GM12875 (cell line): Measurements from ENCODE around the gene EPHX1.

Experiments
- H3K4me3 ChIP-seq: one replicate; pipeline ENCODE4 v1.5.1; 2011; ENCODE audit warnings: low read depth, low read length, control low read depth
- CTCF ChIP-seq: IDR thresholded peaks from 2 replicates; pipeline ENCODE4 v1.5.1; 2011; ENCODE audit warnings: low read depth, mild to moderate bottlenecking, control low read depth, inconsistent platforms, low read length, moderate library complexity, borderline replicate concordance; ENCODE audit not compliant: insufficient read depth

The EPHX1 gene

GRCh38 chr1:225880636-225881035 lies 70.7 kb downstream of the EPHX1 start:
- TF ChIP-seq CTCF: no peak
- H3K4me3 ChIP-seq: no peak overlapping the region

- no peak for TF ChIP-seq CTCF
- peak overlapping the region; percentile 96 for H3K4me3 ChIP-seq
These were observed 71.4 kb downstream of the EPHX1 start for GRCh38 chr1:225881081-225881958.

GRCh38 chr1:225881959-225882693 lies 72.2 kb downstream of the EPHX1 start, which contains the start of gene TMEM63A:
Gene TMEM63A (minus strand): TSS chr1:225882380. CDS start chr1:225877580, 4,800 bp downstream.
- H3K4me3 ChIP-seq: peak within 1 kb of the TSS; percentile 96
- peak; percentile 37; the same call in 1 of the 2 replicates for TF ChIP-seq CTCF

- H3K4me3 ChIP-seq: peak overlapping the region; percentile 96
- no peak for TF ChIP-seq CTCF
These were observed 73.0 kb downstream of the EPHX1 start for GRCh38 chr1:225882694-225883615.

- no peak for TF ChIP-seq CTCF
- H3K4me3 ChIP-seq: no peak overlapping the region
These were observed 73.8 kb downstream of the EPHX1 start for GRCh38 chr1:225883616-225884265.

- no peak overlapping the region for H3K4me3 ChIP-seq
- no peak for TF ChIP-seq CTCF
These were observed 75.4 kb downstream of the EPHX1 start for GRCh38 chr1:225885336-225885735.
